Loucy (cell line): ENCODE measurements around the gene CADM1.

Experiments used
- EZH2phosphoT487 ChIP-seq: fragments of 200-600 bp; IDR thresholded peaks from 2 replicates; pipeline ENCODE4 v1.6.1; 2018; ENCODE audit warnings: antibody characterized with exemption, mild to moderate bottlenecking, moderate library complexity, borderline replicate concordance
- TF ChIP-seq, protein P1 (sequence below): fragments of 200-600 bp; sonication (generic); conservative IDR thresholded peaks from 2 replicates; pipeline ENCODE4 v1.5.1; 2014; ENCODE audit warnings: mild to moderate bottlenecking, antibody characterized with exemption, low read length

DNA sequence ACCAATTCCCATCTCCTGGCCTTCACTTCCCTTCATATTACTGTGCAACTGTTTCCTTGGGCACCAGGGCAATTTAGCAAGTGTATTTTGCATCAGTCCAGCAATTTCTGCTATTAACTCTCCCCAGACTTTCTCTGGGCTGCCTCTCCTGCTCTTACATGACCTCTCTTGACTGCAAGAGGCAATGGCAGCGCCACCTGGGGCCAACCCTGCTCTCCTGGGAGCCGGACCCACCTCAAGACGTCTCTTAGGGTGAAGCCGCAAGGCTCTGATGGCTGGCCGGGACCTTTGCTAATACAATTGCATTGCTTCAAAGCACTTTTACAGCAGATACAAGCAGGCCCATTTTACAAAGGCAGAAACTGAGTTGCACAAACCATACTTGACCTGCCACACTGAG lies 360.2 kb downstream of the CADM1 start:
- TF ChIP-seq, protein P1, sequence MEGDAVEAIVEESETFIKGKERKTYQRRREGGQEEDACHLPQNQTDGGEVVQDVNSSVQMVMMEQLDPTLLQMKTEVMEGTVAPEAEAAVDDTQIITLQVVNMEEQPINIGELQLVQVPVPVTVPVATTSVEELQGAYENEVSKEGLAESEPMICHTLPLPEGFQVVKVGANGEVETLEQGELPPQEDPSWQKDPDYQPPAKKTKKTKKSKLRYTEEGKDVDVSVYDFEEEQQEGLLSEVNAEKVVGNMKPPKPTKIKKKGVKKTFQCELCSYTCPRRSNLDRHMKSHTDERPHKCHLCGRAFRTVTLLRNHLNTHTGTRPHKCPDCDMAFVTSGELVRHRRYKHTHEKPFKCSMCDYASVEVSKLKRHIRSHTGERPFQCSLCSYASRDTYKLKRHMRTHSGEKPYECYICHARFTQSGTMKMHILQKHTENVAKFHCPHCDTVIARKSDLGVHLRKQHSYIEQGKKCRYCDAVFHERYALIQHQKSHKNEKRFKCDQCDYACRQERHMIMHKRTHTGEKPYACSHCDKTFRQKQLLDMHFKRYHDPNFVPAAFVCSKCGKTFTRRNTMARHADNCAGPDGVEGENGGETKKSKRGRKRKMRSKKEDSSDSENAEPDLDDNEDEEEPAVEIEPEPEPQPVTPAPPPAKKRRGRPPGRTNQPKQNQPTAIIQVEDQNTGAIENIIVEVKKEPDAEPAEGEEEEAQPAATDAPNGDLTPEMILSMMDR = no peak
- TF ChIP-seq EZH2phosphoT487 = no peak
